ENCODE measurements around the gene TPD52L2. TPM values are rescaled to one million over a fixed set of nuclear protein-coding genes. Genes with fewer than 3 reads are reported as not detected.
A peak's percentile ranks its signal among the peaks of the same experiment; 100 is the strongest.

Gene TPD52L2
- polyA plus RNA-seq, 1 experiment, result 202 TPM

- DNase-seq (ENCODE audit: low read depth, low spot score), result peak; percentile 33
- peak; percentile 63 for TF ChIP-seq CTCF (IDR thresholded peaks at IDR 0.05; ENCODE audit: low read depth, low read length)
- Histone ChIP-seq H3K4me3 (ENCODE audit: low read depth, low read length) (no peak overlapping the region), H3K9me3 (ENCODE audit: control insufficient read depth, insufficient read depth, low read length) (no peaks in the 10 kb centered on the region; the same call in 1 of the 2 replicates), H3K27ac (ENCODE audit: low read depth, low read length) (peak overlapping the region; percentile 47), H3K27me3 (ENCODE audit: control insufficient read depth, insufficient read depth, low read length) (no peaks in the 10 kb centered on the region)
- ChIA-PET POLR2A (interaction anchor here (0.6 to 1.4 kb wide), 2 partner anchors 9 to 12 kb away, joined by 3 to 4 read pairs; no protein-coding TSS in a partner anchor), CTCF (interaction anchor here (0.7 to 1.0 kb wide), 4 partner anchors 11 to 176 kb away, joined by 3 to 4 read pairs (median 3); no protein-coding TSS in a partner anchor)
Observed at GRCh38 chr20:63858393-63859165, 6.5 kb upstream of the TPD52L2 start.

DNA sequence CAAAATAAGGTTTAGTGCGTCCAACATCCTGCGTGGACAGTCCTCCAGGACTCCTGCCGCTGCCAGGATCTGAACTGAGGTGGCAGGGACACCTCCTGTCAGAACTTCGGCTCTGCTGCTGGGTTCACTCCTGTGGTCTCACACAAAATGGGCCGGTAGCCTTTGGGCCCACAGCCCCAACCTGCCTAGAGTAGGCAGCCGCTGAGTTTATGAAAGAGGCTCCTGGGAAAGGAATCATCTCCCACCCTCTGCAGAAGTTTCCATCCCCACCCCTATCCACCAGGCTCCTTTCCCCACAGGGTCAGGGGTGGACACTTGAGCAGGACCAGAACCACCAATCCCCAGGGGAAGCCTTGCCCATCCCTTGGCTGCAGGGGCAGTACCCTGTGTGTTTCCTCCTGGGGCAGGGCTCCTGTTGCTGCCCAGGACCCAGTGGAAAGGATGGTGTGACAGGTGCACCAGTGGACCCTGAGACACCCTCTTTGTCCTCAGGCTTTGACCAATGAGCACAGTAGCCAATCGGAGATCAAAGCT, 5.8 kb upstream of the TPD52L2 start:
- Histone ChIP-seq H3K9me3 (ENCODE audit: control insufficient read depth, insufficient read depth, low read length) (no peaks in the 10 kb centered on the region; the same call in 1 of the 2 replicates), H3K4me3 (ENCODE audit: low read depth, low read length) (no peak overlapping the region), H3K27me3 (ENCODE audit: control insufficient read depth, insufficient read depth, low read length) (no peaks in the 10 kb centered on the region), H3K27ac (ENCODE audit: low read depth, low read length) (peak overlapping the region; percentile 31)
- no peak for DNase-seq (ENCODE audit: low read depth, low spot score)
- no peak for TF ChIP-seq CTCF (IDR thresholded peaks at IDR 0.05; ENCODE audit: low read depth, low read length)
- ChIA-PET CTCF (interaction anchor here (0.7 to 1.0 kb wide), 3 partner anchors 12 to 84 kb away, joined by 3 to 4 read pairs (median 3); no protein-coding TSS in a partner anchor), POLR2A (interaction anchor here (0.6 to 1.4 kb wide), 2 partner anchors 9 to 12 kb away, joined by 3 to 4 read pairs; no protein-coding TSS in a partner anchor)

- no peak for DNase-seq (ENCODE audit: low read depth, low spot score)
- H3K27me3 ChIP-seq (ENCODE audit: control insufficient read depth, insufficient read depth, low read length), result no peaks in the 10 kb centered on the region
- POLR2A ChIA-PET, result no interaction called here
- TF ChIP-seq CTCF (IDR thresholded peaks at IDR 0.05; ENCODE audit: low read depth, low read length), result no peak
- H3K9me3 ChIP-seq (ENCODE audit: control insufficient read depth, insufficient read depth, low read length), result peaks cover 2% of the 10 kb centered on the region; the same call in 1 of the 2 replicates
- no peak overlapping the region for H3K4me3 ChIP-seq (ENCODE audit: low read depth, low read length)
- no peak overlapping the region for H3K27ac ChIP-seq (ENCODE audit: low read depth, low read length)
- CTCF ChIA-PET, result no interaction called here
Observed at GRCh38 chr20:63860325-63861051, 4.6 kb upstream of the TPD52L2 start.

DNA sequence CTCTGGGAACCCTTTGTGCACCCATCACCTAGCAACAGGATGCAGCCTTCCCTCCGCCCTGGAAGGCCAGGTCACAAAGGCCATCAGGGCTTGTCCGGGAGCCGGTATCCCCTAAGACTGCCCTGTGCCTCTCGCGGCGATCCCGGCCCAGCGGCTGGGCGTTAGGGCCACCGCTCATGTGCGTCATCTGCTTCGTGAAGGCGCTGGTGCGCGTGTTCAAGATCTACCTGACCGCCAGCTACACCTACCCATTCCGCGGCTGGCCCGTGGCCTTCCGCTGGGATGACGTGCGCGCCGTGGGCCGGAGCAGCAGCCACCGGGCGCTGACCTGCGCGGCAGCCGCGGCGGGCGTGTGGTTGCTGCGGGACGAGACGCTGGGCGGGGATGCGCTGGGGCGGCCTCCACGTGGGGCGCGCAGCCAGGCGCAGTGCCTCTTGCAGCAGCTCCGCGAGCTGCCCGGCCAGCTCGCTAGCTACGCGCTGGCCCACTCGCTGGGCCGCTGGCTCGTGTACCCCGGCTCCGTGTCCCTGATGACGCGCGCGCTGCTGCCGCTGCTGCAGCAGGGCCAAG, 3.6 kb upstream of the TPD52L2 start, which contains the start of gene ABHD16B:
Gene ABHD16B (plus strand): TSS at position 134 of the 570 bp plus-strand sequence. CDS start 43 bp downstream, at position 177.
- ChIA-PET POLR2A (no interaction called here), CTCF (no interaction called here)
- Histone ChIP-seq H3K27me3 (ENCODE audit: control insufficient read depth, insufficient read depth, low read length) (no peaks in the 10 kb centered on the region), H3K9me3 (ENCODE audit: control insufficient read depth, insufficient read depth, low read length) (peaks cover 2% of the 10 kb centered on the region; the same call in 1 of the 2 replicates), H3K27ac (ENCODE audit: low read depth, low read length) (no peak within 1 kb of the TSS), H3K4me3 (ENCODE audit: low read depth, low read length) (no peak within 1 kb of the TSS)
- DNase-seq (ENCODE audit: low read depth, low spot score), result no peak
- TF ChIP-seq CTCF (IDR thresholded peaks at IDR 0.05; ENCODE audit: low read depth, low read length), result no peak

All from AG04450 (cell line).